Measurements from ENCODE around the gene ZNF385D.

- no peak for TF ChIP-seq CTCF (IDR thresholded peaks at IDR 0.05; ENCODE audit: low read depth, low read length, missing input control)
- TF ChIP-seq ZBTB33 (IDR thresholded peaks at IDR 0.05): no peak
- TF ChIP-seq JUND (IDR thresholded peaks at IDR 0.05): no peak
- no peak for TF ChIP-seq SP1 (IDR thresholded peaks at IDR 0.05)
- TF ChIP-seq MAX (IDR thresholded peaks at IDR 0.05): no peak
- TF ChIP-seq RAD21 (IDR thresholded peaks at IDR 0.05): no peak
- TF ChIP-seq REST (IDR thresholded peaks at IDR 0.05): no peak
These were observed 30.3 kb upstream of the ZNF385D start for GRCh38 chr3:21781355-21781754.

All from liver (tissue), 3 donors.